Measurements from ENCODE around the gene LRRK1.

Gene LRRK1

DNA sequence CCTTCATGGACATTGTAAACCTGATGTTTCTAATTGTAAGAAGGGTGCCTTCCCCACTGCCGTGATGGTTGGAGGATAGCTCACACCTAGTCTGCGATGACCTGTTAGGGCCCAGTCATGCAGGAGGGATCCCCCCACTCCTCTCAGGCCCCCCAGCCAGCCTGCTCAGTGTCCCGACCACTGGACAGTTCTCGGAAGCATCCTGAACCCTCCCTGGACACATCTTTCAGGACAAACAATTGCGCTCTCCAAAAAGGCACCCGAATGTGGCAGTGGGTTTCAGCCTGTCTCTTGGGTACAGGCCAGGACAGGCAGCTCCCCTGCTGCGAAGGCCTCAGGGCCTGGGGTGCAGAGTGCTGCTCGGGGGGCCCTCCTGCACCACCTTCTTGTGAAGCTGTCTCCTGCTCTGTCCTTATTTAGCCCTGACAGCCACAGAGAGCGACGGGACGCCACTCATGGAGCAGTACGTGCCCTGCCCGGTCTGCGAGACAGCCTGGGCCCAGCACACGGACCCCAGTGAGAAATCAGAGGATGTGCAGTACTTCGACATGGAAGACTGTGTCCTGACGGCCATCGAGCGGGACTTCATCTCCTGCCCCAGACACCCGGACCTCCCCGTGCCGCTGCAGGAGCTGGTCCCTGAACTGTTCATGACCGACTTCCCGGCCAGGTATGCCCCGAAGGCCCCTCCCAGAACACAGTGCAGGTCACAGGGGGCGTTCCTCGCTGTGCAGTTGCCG is 132.3 kb downstream of the LRRK1 start:
- Histone ChIP-seq H3K36me3 (ENCODE audit: control insufficient read depth, low read length) (peaks cover 100% of the 10 kb centered on the region), H3K4me2 (ENCODE audit: low read length) (no peak overlapping the region), H3K9me2 (replicated peaks; ENCODE audit: control insufficient read depth, low read length) (no peaks in the 10 kb centered on the region), H3K4me1 (ENCODE audit: control insufficient read depth, low read length) (no peaks in the 10 kb centered on the region), H3K4me3 (ENCODE audit: low read length) (no peak overlapping the region), H3F3A (ENCODE audit: control insufficient read depth, insufficient read depth) (peaks cover 2% of the 10 kb centered on the region; the same call in 1 of the 2 replicates), H3K9me3 (ENCODE audit: control insufficient read depth, insufficient read depth, low read length) (no peaks in the 10 kb centered on the region), H4K20me1 (ENCODE audit: control insufficient read depth, insufficient read depth, low read depth, low read length) (no peaks in the 10 kb centered on the region), H3K27ac (ENCODE audit: low read depth, low read length) (no peak overlapping the region), H3K79me2 (ENCODE audit: control insufficient read depth, low read length) (no peaks in the 10 kb centered on the region), H3K27me3 (ENCODE audit: control insufficient read depth, low read length) (no peaks in the 10 kb centered on the region)
- no peak for TF ChIP-seq EZH2phosphoT487 (IDR thresholded peaks at IDR 0.05; ENCODE audit: borderline replicate concordance, low read length)
- TF ChIP-seq CTCF (IDR thresholded peaks at IDR 0.05; ENCODE audit: low read depth, low read length, poor library complexity, severe bottlenecking) = no peak

DNA sequence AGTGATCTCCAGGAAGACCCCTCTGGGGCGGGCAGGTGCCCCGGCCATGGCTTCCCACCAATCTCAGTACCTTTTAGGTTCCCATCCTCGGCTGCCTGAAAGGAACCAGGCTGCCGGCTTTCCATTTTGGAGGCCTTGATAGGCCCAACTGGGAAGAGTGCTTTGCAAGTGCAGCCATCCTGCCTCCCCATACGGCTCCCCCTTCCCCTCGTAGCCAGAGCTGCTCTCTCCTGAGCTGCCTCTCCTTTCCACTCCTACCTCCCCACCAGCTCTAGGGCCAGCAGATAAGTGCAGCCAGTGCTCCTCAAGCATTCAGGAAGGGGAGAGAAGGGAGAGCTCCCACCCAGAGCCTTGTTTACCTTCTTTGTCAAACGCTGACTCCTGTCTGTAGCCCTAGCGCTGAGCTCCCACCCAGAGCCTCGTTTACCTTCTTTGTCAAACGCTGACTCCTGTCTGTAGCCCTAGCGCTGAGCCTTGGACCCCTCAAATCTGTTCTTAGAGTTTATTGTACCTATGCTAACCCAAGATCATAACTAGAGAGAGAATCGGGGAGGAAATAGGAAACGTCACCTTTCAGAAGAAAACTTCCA is 133.0 kb downstream of the LRRK1 start:
- H3K4me1 ChIP-seq (ENCODE audit: control insufficient read depth, low read length) = no peaks in the 10 kb centered on the region
- no peaks in the 10 kb centered on the region for H3K9me3 ChIP-seq (ENCODE audit: control insufficient read depth, insufficient read depth, low read length)
- H3K27ac ChIP-seq (ENCODE audit: low read depth, low read length) = no peak overlapping the region
- H3K79me2 ChIP-seq (ENCODE audit: control insufficient read depth, low read length) = no peaks in the 10 kb centered on the region
- H3K36me3 ChIP-seq (ENCODE audit: control insufficient read depth, low read length) = peaks cover 100% of the 10 kb centered on the region
- no peaks in the 10 kb centered on the region for H3K9me2 ChIP-seq (replicated peaks; ENCODE audit: control insufficient read depth, low read length)
- no peak overlapping the region for H3K4me2 ChIP-seq (ENCODE audit: low read length)
- no peak overlapping the region for H3K4me3 ChIP-seq (ENCODE audit: low read length)
- peaks cover 2% of the 10 kb centered on the region; the same call in 1 of the 2 replicates for H3F3A ChIP-seq (ENCODE audit: control insufficient read depth, insufficient read depth)
- TF ChIP-seq CTCF (IDR thresholded peaks at IDR 0.05; ENCODE audit: low read depth, low read length, poor library complexity, severe bottlenecking) = no peak
- no peak for TF ChIP-seq EZH2phosphoT487 (IDR thresholded peaks at IDR 0.05; ENCODE audit: borderline replicate concordance, low read length)
- no peaks in the 10 kb centered on the region for H4K20me1 ChIP-seq (ENCODE audit: control insufficient read depth, insufficient read depth, low read depth, low read length)
- no peaks in the 10 kb centered on the region for H3K27me3 ChIP-seq (ENCODE audit: control insufficient read depth, low read length)

- peaks cover 2% of the 10 kb centered on the region; the same call in 1 of the 2 replicates for H3F3A ChIP-seq (ENCODE audit: control insufficient read depth, insufficient read depth)
- H3K27ac ChIP-seq (ENCODE audit: low read depth, low read length) = no peak overlapping the region
- H3K9me3 ChIP-seq (ENCODE audit: control insufficient read depth, insufficient read depth, low read length) = no peaks in the 10 kb centered on the region
- H3K4me3 ChIP-seq (ENCODE audit: low read length) = no peak overlapping the region
- H3K79me2 ChIP-seq (ENCODE audit: control insufficient read depth, low read length) = no peaks in the 10 kb centered on the region
- peaks cover 100% of the 10 kb centered on the region for H3K36me3 ChIP-seq (ENCODE audit: control insufficient read depth, low read length)
- no peaks in the 10 kb centered on the region for H4K20me1 ChIP-seq (ENCODE audit: control insufficient read depth, insufficient read depth, low read depth, low read length)
- no peak for TF ChIP-seq CTCF (IDR thresholded peaks at IDR 0.05; ENCODE audit: low read depth, low read length, poor library complexity, severe bottlenecking)
- no peak for TF ChIP-seq EZH2phosphoT487 (IDR thresholded peaks at IDR 0.05; ENCODE audit: borderline replicate concordance, low read length)
- H3K4me1 ChIP-seq (ENCODE audit: control insufficient read depth, low read length) = no peaks in the 10 kb centered on the region
- no peak overlapping the region for H3K4me2 ChIP-seq (ENCODE audit: low read length)
- H3K27me3 ChIP-seq (ENCODE audit: control insufficient read depth, low read length) = no peaks in the 10 kb centered on the region
- H3K9me2 ChIP-seq (replicated peaks; ENCODE audit: control insufficient read depth, low read length) = no peaks in the 10 kb centered on the region
Observed at GRCh38 chr15:101052681-101053121, 133.5 kb downstream of the LRRK1 start.

All from DOHH2 (cell line).